Suprapubic skin (tissue), 3 donors: ENCODE measurements around the gene TPK1.

Experiments
- CTCF ChIP-seq, 2 donors: fragments of 200-600 bp in 1 of 2; fragments of 450-650 bp in 1 of 2; sonication (generic) in 1 of 2; IDR thresholded peaks; one replicate each; pipeline ENCODE4 v1.5.1; 2016 to 2019; ENCODE audit warnings: antibody characterized with exemption in 2 of 2, mild to moderate bottlenecking in 1 of 2, moderate library complexity in 1 of 2
- POLR2A ChIP-seq, 2 donors: fragments of 450-650 bp; IDR thresholded peaks; one replicate each; pipeline ENCODE4 v1.6.1; 2017; ENCODE audit warnings: antibody characterized with exemption in 2 of 2, mild to moderate bottlenecking in 2 of 2, moderate library complexity in 2 of 2

- no peak for TF ChIP-seq POLR2A (IDR thresholded peaks at IDR 0.05)
- no peak for TF ChIP-seq CTCF (IDR thresholded peaks at IDR 0.05)
Observed at GRCh38 chr7:144415858-144416257, 420.0 kb downstream of the TPK1 start.
